Mucosa of rectum (tissue), 2 donors: ENCODE data around the gene PITPNM3.

Experiments used
- H3K27ac ChIP-seq, 2 donors: one replicate each; pipeline ENCODE4 v1.7.0; 2013; ENCODE audit warnings: inconsistent platforms in 2 of 2, low read depth in 2 of 2, low read length in 2 of 2
- H3K27me3 ChIP-seq, 2 donors: one replicate each; pipeline ENCODE4 v1.7.0; 2013; ENCODE audit warnings: low read length in 2 of 2; ENCODE audit not compliant: control insufficient read depth in 2 of 2, insufficient read depth in 2 of 2
- H3K36me3 ChIP-seq, 2 donors: one replicate each; pipeline ENCODE4 v1.7.0; 2013; ENCODE audit warnings: low read length in 2 of 2; ENCODE audit not compliant: control insufficient read depth in 2 of 2, insufficient read depth in 2 of 2
- H3K4me1 ChIP-seq, 2 donors: one replicate each; pipeline ENCODE4 v1.7.0; 2013; ENCODE audit warnings: low read length in 2 of 2, mild to moderate bottlenecking in 1 of 2; ENCODE audit not compliant: control insufficient read depth in 2 of 2, insufficient read depth in 2 of 2
- H3K4me3 ChIP-seq, 2 donors: one replicate each; pipeline ENCODE4 v1.7.0; 2013; ENCODE audit warnings: low read length in 2 of 2
- H3K9ac ChIP-seq, 2 donors: one replicate each; pipeline ENCODE4 v1.7.0; 2013; ENCODE audit warnings: low read length in 2 of 2, low read depth in 1 of 2, mild to moderate bottlenecking in 1 of 2
- H3K9me3 ChIP-seq, 2 donors: one replicate each; pipeline ENCODE4 v1.7.0; 2013; ENCODE audit warnings: low read length in 2 of 2; ENCODE audit not compliant: control insufficient read depth in 2 of 2
- donor health status: healthy.
- donor health status: Normal muscosa, but diverticular disease.

Gene PITPNM3

GRCh38 chr17:6592173-6592572 lies 35.8 kb upstream of the PITPNM3 start:
- H3K36me3 ChIP-seq, result peaks cover 45 to 56% of the 10 kb centered on the region in 2 donors
- H3K9me3 ChIP-seq, result no peaks in the 10 kb centered on the region
- no peak overlapping the region for H3K9ac ChIP-seq
- peaks cover 6 to 10% of the 10 kb centered on the region in 2 donors for H3K4me1 ChIP-seq
- no peak overlapping the region for H3K4me3 ChIP-seq
- H3K27ac ChIP-seq, result peak overlapping the region in 1 of 2 donors; percentile 38
- no peaks in the 10 kb centered on the region for H3K27me3 ChIP-seq

GRCh38 chr17:6591599-6592158 lies 35.3 kb upstream of the PITPNM3 start:
- Histone ChIP-seq H3K9ac (no peak overlapping the region), H3K27me3 (no peaks in the 10 kb centered on the region), H3K36me3 (peaks cover 45 to 56% of the 10 kb centered on the region in 2 donors), H3K4me3 (no peak overlapping the region), H3K27ac (no peak overlapping the region), H3K9me3 (no peaks in the 10 kb centered on the region), H3K4me1 (peaks cover 6 to 10% of the 10 kb centered on the region in 2 donors)

DNA sequence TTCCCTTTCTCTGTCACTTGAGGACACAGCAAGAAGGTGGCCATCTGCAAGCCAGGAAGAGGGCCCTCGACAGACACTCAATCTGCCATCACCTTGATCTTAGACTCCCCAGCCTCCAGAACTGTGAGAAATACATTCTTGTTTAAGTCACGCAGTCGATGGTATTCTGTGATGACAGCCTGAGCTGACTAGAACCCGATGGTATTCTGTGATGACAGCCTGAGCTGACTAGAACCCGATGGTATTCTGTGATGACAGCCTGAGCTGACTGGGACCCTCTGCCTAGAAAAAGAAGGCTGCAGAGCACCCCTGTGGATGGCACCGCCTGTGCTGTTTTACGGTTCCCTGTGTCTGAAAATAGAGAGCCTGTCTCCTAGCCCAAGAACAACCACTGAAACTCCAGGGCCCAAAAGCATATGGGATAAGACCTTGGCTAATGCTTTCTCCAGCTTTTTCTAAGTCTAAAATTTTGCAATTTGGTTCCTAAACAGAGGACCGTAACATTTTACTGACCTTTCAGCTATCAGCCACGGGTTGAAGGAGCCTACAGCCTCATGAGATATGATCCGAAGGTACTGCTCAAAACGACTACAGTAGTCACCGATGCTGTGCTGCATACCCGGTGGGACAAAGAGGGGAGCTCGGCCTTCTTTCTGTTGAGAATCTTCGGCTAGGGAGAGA lies 33.1 kb upstream of the PITPNM3 start:
- Histone ChIP-seq H3K9ac (no peak overlapping the region), H3K36me3 (peaks cover 50 to 51% of the 10 kb centered on the region in 2 donors), H3K4me1 (peaks cover 6 to 10% of the 10 kb centered on the region in 2 donors), H3K27me3 (no peaks in the 10 kb centered on the region), H3K4me3 (no peak overlapping the region), H3K9me3 (no peaks in the 10 kb centered on the region), H3K27ac (no peak overlapping the region)

- H3K27ac ChIP-seq, result no peak overlapping the region
- no peak overlapping the region for H3K9ac ChIP-seq
- peaks cover 44 to 54% of the 10 kb centered on the region in 2 donors for H3K36me3 ChIP-seq
- H3K4me1 ChIP-seq, result peaks cover 6 to 10% of the 10 kb centered on the region in 2 donors
- no peaks in the 10 kb centered on the region for H3K9me3 ChIP-seq
- no peak overlapping the region for H3K4me3 ChIP-seq
- no peaks in the 10 kb centered on the region for H3K27me3 ChIP-seq
Observed at GRCh38 chr17:6588165-6588564, 31.8 kb upstream of the PITPNM3 start.

GRCh38 chr17:6587310-6587709 lies 31.0 kb upstream of the PITPNM3 start:
- Histone ChIP-seq H3K4me1 (peaks cover 2 to 7% of the 10 kb centered on the region in 2 donors), H3K9me3 (no peaks in the 10 kb centered on the region), H3K36me3 (peaks cover 44 to 55% of the 10 kb centered on the region in 2 donors), H3K27ac (no peak overlapping the region), H3K9ac (no peak overlapping the region), H3K4me3 (no peak overlapping the region), H3K27me3 (no peaks in the 10 kb centered on the region)

- Histone ChIP-seq H3K27me3 (no peaks in the 10 kb centered on the region), H3K9me3 (no peaks in the 10 kb centered on the region), H3K4me3 (no peak overlapping the region), H3K4me1 (no peaks in the 10 kb centered on the region), H3K9ac (no peak overlapping the region), H3K36me3 (peaks cover 27 to 36% of the 10 kb centered on the region in 2 donors), H3K27ac (no peak overlapping the region)
Observed at GRCh38 chr17:6583411-6583810, 27.1 kb upstream of the PITPNM3 start.

DNA sequence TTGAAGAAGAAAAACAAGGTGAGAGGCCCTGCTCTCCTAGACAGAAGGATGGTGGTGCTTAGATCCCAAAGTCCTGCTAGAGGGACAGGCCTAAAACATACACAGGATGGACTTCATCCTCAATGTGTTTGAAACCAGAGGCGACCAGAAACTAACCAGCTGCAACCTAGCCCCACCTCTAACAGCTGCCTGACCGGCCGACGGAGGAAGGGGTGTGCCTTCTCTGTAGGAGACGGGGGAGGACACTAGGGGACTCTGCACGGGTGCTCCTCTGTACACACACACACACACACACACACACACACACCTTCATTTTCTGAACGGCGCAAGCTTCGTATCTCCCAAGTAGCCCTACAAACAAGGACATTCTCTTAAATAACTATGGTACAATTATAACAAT lies 24.3 kb upstream of the PITPNM3 start:
- no peak overlapping the region for H3K9ac ChIP-seq
- H3K4me3 ChIP-seq, result no peak overlapping the region
- H3K9me3 ChIP-seq, result no peaks in the 10 kb centered on the region
- peaks cover 0 to 6% of the 10 kb centered on the region in 2 donors for H3K4me1 ChIP-seq
- H3K27me3 ChIP-seq, result no peaks in the 10 kb centered on the region
- H3K36me3 ChIP-seq, result peaks cover 16 to 18% of the 10 kb centered on the region in 2 donors
- H3K27ac ChIP-seq, result no peak overlapping the region

GRCh38 chr17:6578491-6578890 lies 22.1 kb upstream of the PITPNM3 start:
- H3K36me3 ChIP-seq, result peaks cover 9 to 12% of the 10 kb centered on the region in 2 donors
- H3K4me1 ChIP-seq, result peaks cover 0 to 13% of the 10 kb centered on the region in 2 donors
- no peak overlapping the region for H3K9ac ChIP-seq
- no peak overlapping the region for H3K27ac ChIP-seq
- no peaks in the 10 kb centered on the region for H3K27me3 ChIP-seq
- H3K9me3 ChIP-seq, result no peaks in the 10 kb centered on the region
- H3K4me3 ChIP-seq, result no peak overlapping the region

DNA sequence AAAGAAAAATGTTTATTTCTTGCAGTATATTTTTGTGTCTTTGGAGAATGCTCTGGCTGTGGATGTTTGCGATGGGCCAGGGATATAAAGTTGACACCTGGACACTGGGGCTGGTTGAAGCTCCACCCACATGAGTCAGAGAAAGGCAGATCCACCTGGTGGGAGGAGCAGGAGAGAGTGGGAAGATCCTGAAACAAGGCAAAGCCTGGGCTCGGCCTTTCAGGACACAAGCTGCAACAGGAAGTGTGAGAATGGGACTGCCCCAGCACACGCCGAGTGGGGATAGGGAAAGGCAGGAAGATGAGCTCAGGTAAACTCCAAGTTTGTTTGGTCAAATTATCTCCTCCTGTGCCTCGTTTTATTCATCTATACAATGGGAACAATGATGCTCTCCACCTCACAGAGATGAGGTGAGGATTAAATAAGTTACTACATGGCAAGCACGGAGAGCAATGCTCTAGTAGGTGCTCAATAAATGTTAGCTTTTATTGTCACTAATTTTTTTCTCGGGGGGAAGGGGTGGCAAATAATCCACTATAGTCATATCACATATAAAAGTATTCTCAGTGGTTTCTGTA lies 21.4 kb upstream of the PITPNM3 start:
- H3K9me3 ChIP-seq, result no peaks in the 10 kb centered on the region
- H3K27ac ChIP-seq, result no peak overlapping the region
- no peaks in the 10 kb centered on the region for H3K27me3 ChIP-seq
- H3K4me3 ChIP-seq, result no peak overlapping the region
- peaks cover 8 to 12% of the 10 kb centered on the region in 2 donors for H3K36me3 ChIP-seq
- no peak overlapping the region for H3K9ac ChIP-seq
- peaks cover 0 to 13% of the 10 kb centered on the region in 2 donors for H3K4me1 ChIP-seq

DNA sequence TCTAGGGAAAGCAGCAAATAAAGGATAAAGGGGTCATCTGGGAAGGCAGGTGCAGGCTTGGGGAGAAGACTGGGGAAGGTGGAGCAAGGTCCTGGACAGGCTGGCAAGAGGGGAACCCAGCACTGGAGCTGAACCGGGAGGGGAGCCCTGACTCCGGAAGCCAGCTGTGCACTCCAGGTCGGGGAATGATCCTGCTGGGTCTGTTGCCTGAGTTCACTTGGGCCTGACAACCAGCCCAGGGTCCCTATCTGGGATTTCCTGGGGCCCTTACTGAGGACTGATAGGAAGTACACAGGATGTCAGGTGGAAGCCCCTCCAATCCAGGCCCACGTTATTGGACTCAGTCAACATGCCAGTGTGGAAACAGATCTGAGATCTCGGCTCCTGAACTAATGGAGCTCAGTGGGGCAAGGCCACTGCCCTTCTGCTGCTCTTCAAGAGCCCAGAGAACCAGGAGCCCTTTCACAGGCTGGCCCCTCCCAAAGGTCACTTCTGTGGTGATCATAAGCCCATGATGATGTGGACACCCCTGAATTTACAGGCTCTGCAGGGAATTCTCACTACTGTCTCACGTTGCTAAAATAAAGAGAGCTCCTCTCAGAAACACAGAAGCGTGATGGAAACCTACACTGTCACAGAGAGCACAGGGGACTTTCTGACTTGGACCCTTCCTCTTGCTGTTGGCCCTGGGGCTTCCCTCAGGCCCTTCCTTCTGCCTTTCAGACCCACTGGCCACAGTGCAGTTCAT lies 19.9 kb upstream of the PITPNM3 start:
- peaks cover 0 to 13% of the 10 kb centered on the region in 2 donors for H3K4me1 ChIP-seq
- no peak overlapping the region for H3K4me3 ChIP-seq
- no peaks in the 10 kb centered on the region for H3K27me3 ChIP-seq
- H3K9me3 ChIP-seq, result no peaks in the 10 kb centered on the region
- H3K36me3 ChIP-seq, result peaks cover 1 to 10% of the 10 kb centered on the region in 2 donors
- H3K9ac ChIP-seq, result no peak overlapping the region
- no peak overlapping the region for H3K27ac ChIP-seq
